Measurements from ENCODE around the gene MEIOSIN.

Gene MEIOSIN

DNA sequence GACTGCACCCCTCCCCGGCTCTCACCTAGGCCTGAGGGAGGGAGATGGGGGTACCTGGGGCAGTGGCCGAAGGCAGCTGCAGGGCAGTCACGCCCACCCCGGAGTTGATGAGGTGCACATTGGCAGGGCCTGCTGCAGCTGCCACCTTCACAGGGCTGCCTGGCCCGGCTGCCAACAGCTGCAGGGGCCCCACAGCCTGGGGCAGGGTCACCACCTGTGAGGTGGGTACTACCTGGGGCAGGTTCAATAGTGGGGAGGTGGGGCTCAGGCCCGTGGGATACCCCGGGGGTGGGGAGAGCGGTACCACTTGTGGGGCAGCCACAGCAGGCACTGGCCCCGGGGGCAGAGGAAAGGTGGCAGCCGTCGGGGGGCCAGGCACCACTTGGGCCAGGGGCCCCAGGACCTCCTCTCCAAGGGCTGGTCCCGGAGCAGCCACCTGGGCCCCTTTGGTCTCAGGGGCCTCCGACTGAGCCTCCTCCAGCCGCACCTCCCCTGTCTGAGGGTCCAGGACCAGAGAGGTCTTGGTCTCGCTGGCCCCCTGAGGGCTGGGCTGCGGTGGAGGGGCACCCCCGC lies 33.1 kb downstream of the MEIOSIN start:
- Histone ChIP-seq H3K4me1 (ENCODE audit: control insufficient read depth, insufficient read depth, low read length, poor library complexity, severe bottlenecking) (peaks cover 40% of the 10 kb centered on the region), H3K27ac (ENCODE audit: low read depth, low read length, severe bottlenecking) (peak overlapping the region; percentile 98), H3K36me3 (ENCODE audit: control insufficient read depth, insufficient read depth, low read length) (peaks cover 9% of the 10 kb centered on the region), H3K9me3 (ENCODE audit: control insufficient read depth, low read length) (no peaks in the 10 kb centered on the region), H3K4me3 (ENCODE audit: extremely low read depth, insufficient read depth, low read length, poor library complexity, severe bottlenecking) (peak overlapping the region; percentile 80)
- WGBS, 2 experiments (ENCODE audit: insufficient coverage in 2 of 2): 89% methylated on average over 14 to 15 of the region's 17 CpGs

GRCh38 chr19:45766869-45767346 lies 33.7 kb downstream of the MEIOSIN start:
- 33 to 34% methylated on average over 22 of the region's 24 CpGs for WGBS, 2 experiments (ENCODE audit: insufficient coverage in 2 of 2)
- Histone ChIP-seq H3K4me3 (ENCODE audit: extremely low read depth, insufficient read depth, low read length, poor library complexity, severe bottlenecking) (peak overlapping the region; percentile 80), H3K27ac (ENCODE audit: low read depth, low read length, severe bottlenecking) (peak overlapping the region; percentile 98), H3K4me1 (ENCODE audit: control insufficient read depth, insufficient read depth, low read length, poor library complexity, severe bottlenecking) (peaks cover 43% of the 10 kb centered on the region), H3K36me3 (ENCODE audit: control insufficient read depth, insufficient read depth, low read length) (peaks cover 11% of the 10 kb centered on the region), H3K9me3 (ENCODE audit: control insufficient read depth, low read length) (no peaks in the 10 kb centered on the region)

- Histone ChIP-seq H3K9me3 (ENCODE audit: control insufficient read depth, low read length) (no peaks in the 10 kb centered on the region), H3K36me3 (ENCODE audit: control insufficient read depth, insufficient read depth, low read length) (peaks cover 16% of the 10 kb centered on the region), H3K27ac (ENCODE audit: low read depth, low read length, severe bottlenecking) (peak overlapping the region; percentile 98), H3K4me3 (ENCODE audit: extremely low read depth, insufficient read depth, low read length, poor library complexity, severe bottlenecking) (peak overlapping the region; percentile 80), H3K4me1 (ENCODE audit: control insufficient read depth, insufficient read depth, low read length, poor library complexity, severe bottlenecking) (peaks cover 43% of the 10 kb centered on the region)
- WGBS, 2 experiments (ENCODE audit: insufficient coverage in 2 of 2): 0 to 1% methylated on average over 27 to 30 of the region's 31 CpGs
Observed at GRCh38 chr19:45767410-45767880, 34.2 kb downstream of the MEIOSIN start.

DNA sequence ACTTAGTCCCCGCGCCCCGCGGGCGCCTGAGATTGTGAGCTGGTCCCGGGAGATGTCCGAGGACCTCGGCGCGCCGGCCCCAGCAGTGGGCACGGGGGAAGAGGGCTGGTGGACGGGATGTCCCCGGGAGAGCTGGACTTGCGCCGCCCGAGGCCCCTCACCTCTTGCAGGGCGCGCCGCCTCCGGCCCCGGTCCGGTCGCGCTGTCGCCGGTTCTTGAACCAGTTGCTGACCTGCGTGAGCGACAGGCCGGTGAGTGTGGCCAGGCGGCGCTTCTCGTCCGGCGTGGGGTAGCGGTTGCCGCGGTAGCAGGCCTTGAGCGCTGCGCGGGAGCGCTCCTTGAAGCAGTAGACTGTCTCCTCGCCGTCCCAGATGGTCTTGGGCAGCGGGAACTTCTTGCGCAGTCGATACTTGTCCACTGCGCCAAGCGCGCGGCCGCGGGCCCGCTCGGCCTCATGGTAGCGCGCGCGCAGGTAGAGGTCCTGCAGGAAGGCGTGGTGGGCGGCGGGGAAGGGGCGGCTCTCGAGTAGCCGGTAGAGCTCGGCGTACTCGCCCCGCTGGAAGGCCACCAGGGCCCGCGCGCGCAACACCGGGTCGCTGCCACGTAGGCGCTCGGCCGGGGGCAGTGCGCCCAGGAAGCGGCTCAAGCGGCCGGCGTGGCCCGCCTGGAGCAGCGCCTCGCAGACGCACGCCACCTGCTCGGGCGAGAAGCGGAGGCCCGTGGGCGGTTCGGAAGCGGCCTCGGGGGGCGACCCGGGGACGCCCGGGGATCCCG lies 34.8 kb downstream of the MEIOSIN start:
- no peaks in the 10 kb centered on the region for H3K9me3 ChIP-seq (ENCODE audit: control insufficient read depth, low read length)
- H3K36me3 ChIP-seq (ENCODE audit: control insufficient read depth, insufficient read depth, low read length): peaks cover 22% of the 10 kb centered on the region
- peak overlapping the region; percentile 98 for H3K27ac ChIP-seq (ENCODE audit: low read depth, low read length, severe bottlenecking)
- WGBS, 2 experiments (ENCODE audit: insufficient coverage in 2 of 2): 0% methylated on average over 65 to 74 of the region's 102 CpGs
- peak overlapping the region; percentile 80 for H3K4me3 ChIP-seq (ENCODE audit: extremely low read depth, insufficient read depth, low read length, poor library complexity, severe bottlenecking)
- peaks cover 43% of the 10 kb centered on the region for H3K4me1 ChIP-seq (ENCODE audit: control insufficient read depth, insufficient read depth, low read length, poor library complexity, severe bottlenecking)

- WGBS, 2 experiments (ENCODE audit: insufficient coverage in 2 of 2): 0 to 1% methylated on average over 15 to 32 of the region's 33 CpGs
- Histone ChIP-seq H3K9me3 (ENCODE audit: control insufficient read depth, low read length) (no peaks in the 10 kb centered on the region), H3K4me3 (ENCODE audit: extremely low read depth, insufficient read depth, low read length, poor library complexity, severe bottlenecking) (peak overlapping the region; percentile 80), H3K4me1 (ENCODE audit: control insufficient read depth, insufficient read depth, low read length, poor library complexity, severe bottlenecking) (peaks cover 43% of the 10 kb centered on the region), H3K27ac (ENCODE audit: low read depth, low read length, severe bottlenecking) (peak overlapping the region; percentile 98), H3K36me3 (ENCODE audit: control insufficient read depth, insufficient read depth, low read length) (peaks cover 28% of the 10 kb centered on the region)
Observed at GRCh38 chr19:45768655-45768983, 35.4 kb downstream of the MEIOSIN start.

DNA sequence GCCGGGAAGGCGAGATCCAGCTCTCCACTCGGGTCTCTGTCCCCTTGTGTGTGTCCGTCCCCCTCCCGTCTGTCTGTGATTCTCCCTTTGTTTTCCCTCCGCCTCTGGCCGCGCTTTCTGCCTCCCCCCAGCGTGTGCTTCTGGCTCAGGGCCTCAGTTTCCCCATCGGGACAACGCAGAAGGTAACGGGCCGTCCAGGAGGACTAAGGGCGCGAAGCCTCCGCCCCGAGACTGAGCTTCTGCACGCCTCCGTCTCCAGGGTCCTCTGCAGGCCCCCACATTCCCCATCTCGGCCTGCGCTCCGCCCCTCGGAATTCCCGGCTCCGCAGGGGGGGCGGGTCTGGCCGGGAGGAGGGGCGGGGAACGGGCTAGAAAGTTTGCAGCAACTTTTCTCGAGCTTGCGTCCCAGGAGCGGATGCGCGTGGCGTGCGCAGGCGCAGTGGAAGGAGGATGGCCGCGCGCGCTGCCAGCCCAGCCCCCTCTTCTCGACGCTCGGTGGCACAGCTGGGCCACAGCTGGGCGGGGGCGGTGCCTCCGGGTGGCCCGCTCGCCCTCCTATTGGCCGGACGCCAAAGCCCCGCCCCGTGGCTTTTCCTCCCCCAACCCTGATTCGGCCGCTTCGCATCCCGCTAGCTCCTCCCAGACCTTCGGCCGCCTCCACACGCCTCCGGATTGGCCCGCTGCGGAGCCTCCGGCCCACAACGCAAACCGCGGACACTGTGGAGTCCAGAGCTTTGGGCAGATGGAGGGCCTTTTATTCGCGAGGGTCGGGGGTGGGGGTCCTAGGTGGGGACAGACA lies 35.9 kb downstream of the MEIOSIN start, which contains the start of gene SIX5:
SIX5 (minus strand) TSS at position 269 of the 799 bp plus-strand sequence. CDS start 408 bp downstream, outside the sequence.
- WGBS, 2 experiments (ENCODE audit: insufficient coverage in 2 of 2): 0% methylated on average over 44 to 62 of the region's 70 CpGs
- Histone ChIP-seq H3K27ac (ENCODE audit: low read depth, low read length, severe bottlenecking) (peak within 1 kb of the TSS; percentile 98), H3K4me3 (ENCODE audit: extremely low read depth, insufficient read depth, low read length, poor library complexity, severe bottlenecking) (peak within 1 kb of the TSS; percentile 80), H3K36me3 (ENCODE audit: control insufficient read depth, insufficient read depth, low read length) (peaks cover 31% of the 10 kb centered on the region), H3K9me3 (ENCODE audit: control insufficient read depth, low read length) (no peaks in the 10 kb centered on the region), H3K4me1 (ENCODE audit: control insufficient read depth, insufficient read depth, low read length, poor library complexity, severe bottlenecking) (peaks cover 38% of the 10 kb centered on the region)

DNA sequence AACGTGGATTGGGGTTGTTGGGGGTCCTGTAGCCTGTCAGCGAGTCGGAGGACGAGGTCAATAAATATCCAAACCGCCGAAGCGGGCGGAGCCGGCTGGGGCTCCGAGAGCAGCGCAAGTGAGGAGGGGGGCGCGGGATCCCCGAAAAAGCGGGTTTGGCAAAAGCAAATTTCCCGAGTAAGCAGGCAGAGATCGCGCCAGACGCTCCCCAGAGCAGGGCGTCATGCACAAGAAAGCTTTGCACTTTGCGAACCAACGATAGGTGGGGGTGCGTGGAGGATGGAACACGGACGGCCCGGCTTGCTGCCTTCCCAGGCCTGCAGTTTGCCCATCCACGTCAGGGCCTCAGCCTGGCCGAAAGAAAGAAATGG lies 36.6 kb downstream of the MEIOSIN start:
- Histone ChIP-seq H3K4me3 (ENCODE audit: extremely low read depth, insufficient read depth, low read length, poor library complexity, severe bottlenecking) (peak overlapping the region; percentile 80), H3K36me3 (ENCODE audit: control insufficient read depth, insufficient read depth, low read length) (peaks cover 31% of the 10 kb centered on the region)
- 0 to 1% methylated on average over 27 to 28 of the region's 28 CpGs for WGBS, 2 experiments (ENCODE audit: insufficient coverage in 2 of 2)

GRCh38 chr19:45770192-45771101 lies 37.2 kb downstream of the MEIOSIN start:
- Histone ChIP-seq H3K4me1 (ENCODE audit: control insufficient read depth, insufficient read depth, low read length, poor library complexity, severe bottlenecking) (peaks cover 25% of the 10 kb centered on the region), H3K4me3 (ENCODE audit: extremely low read depth, insufficient read depth, low read length, poor library complexity, severe bottlenecking) (peak overlapping the region; percentile 80), H3K27ac (ENCODE audit: low read depth, low read length, severe bottlenecking) (peak overlapping the region; percentile 94), H3K9me3 (ENCODE audit: control insufficient read depth, low read length) (no peaks in the 10 kb centered on the region), H3K36me3 (ENCODE audit: control insufficient read depth, insufficient read depth, low read length) (peaks cover 37% of the 10 kb centered on the region)
- 1% methylated on average over 57 to 79 of the region's 79 CpGs for WGBS, 2 experiments (ENCODE audit: insufficient coverage in 2 of 2)

More for the DNA sequence above, 36.6 kb downstream of the MEIOSIN start:
- Histone ChIP-seq H3K9me3 (ENCODE audit: control insufficient read depth, low read length) (no peaks in the 10 kb centered on the region), H3K4me1 (ENCODE audit: control insufficient read depth, insufficient read depth, low read length, poor library complexity, severe bottlenecking) (peaks cover 32% of the 10 kb centered on the region), H3K27ac (ENCODE audit: low read depth, low read length, severe bottlenecking) (peak overlapping the region; percentile 94)

GRCh38 chr19:45771311-45771933 lies 38.2 kb downstream of the MEIOSIN start:
- H3K4me1 ChIP-seq (ENCODE audit: control insufficient read depth, insufficient read depth, low read length, poor library complexity, severe bottlenecking): peaks cover 15% of the 10 kb centered on the region
- H3K36me3 ChIP-seq (ENCODE audit: control insufficient read depth, insufficient read depth, low read length): peaks cover 36% of the 10 kb centered on the region
- 89 to 91% methylated on average over 33 to 43 of the region's 46 CpGs for WGBS, 2 experiments (ENCODE audit: insufficient coverage in 2 of 2)
- H3K9me3 ChIP-seq (ENCODE audit: control insufficient read depth, low read length): no peaks in the 10 kb centered on the region
- peak overlapping the region; percentile 80 for H3K4me3 ChIP-seq (ENCODE audit: extremely low read depth, insufficient read depth, low read length, poor library complexity, severe bottlenecking)
- peak overlapping the region; percentile 23 for H3K27ac ChIP-seq (ENCODE audit: low read depth, low read length, severe bottlenecking)
